ENCODE data around the gene POGZ.

POGZ gene

GRCh38 chr1:151370211-151370911 lies 88.9 kb downstream of the POGZ start:
- no peak for DNase-seq

GRCh38 chr1:151369621-151370048 lies 89.7 kb downstream of the POGZ start:
- no peak for DNase-seq

- no peak for DNase-seq
Observed at GRCh38 chr1:151369302-151369610, 90.0 kb downstream of the POGZ start.

GRCh38 chr1:151368393-151369301 lies 90.6 kb downstream of the POGZ start:
- no peak for DNase-seq

GRCh38 chr1:151367658-151368392 lies 91.5 kb downstream of the POGZ start:
- no peak for DNase-seq

- DNase-seq, result no peak
Observed at GRCh38 chr1:151364996-151365395, 94.3 kb downstream of the POGZ start.

- no peak for DNase-seq
Observed at GRCh38 chr1:151362308-151363155, 96.8 kb downstream of the POGZ start.

- DNase-seq, result no peak
Observed at GRCh38 chr1:151361883-151362282, 97.4 kb downstream of the POGZ start.

- no peak for DNase-seq
Observed at GRCh38 chr1:151356696-151357095, 102.6 kb downstream of the POGZ start.
